Endothelial cell of umbilical vein (primary cell): ENCODE results near the gene RBP4. TPM values are rescaled to one million over a fixed set of nuclear protein-coding genes. Genes with fewer than 3 reads are reported as not detected.

Source experiments
- BruUV-seq: library from RNA; stranded (reverse); fragments of 400-500 nt; replicated peaks from 2 replicates; lab custom pipeline; 2021; lab: Mats Ljungman, UMichigan
- CTCF ChIA-PET: fragments of 300-600, 350-600 bp; sonication (Branson Sonifier 250); formaldehyde crosslinking; loops from one replicate; lab custom pipeline; 2021; ENCODE audit warnings: antibody characterized with exemption, inconsistent platforms; lab: Charles Lee
- POLR2A ChIA-PET: fragments of 300-600, 350-600 bp; sonication (Branson Sonifier 250); formaldehyde crosslinking; loops from one replicate; lab custom pipeline; 2021; ENCODE audit warnings: antibody characterized with exemption, inconsistent platforms; lab: Charles Lee
- DNase-seq: peaks from one replicate; pipeline ENCODE4 v3.0.0-alpha.2; 2011; ENCODE audit warnings: low read depth, low spot score
- FAIRE-seq: peaks from 2 replicates; lab custom pipeline; 2011; peaks lifted over from hg19 to GRCh38; lab: Jason Lieb, UNC
- H2AFZ ChIP-seq: 2 replicates; pipeline ENCODE4 v1.6.0; 2012; ENCODE audit warnings: low read depth, low read length, control low read depth, inconsistent platforms
- H3K27ac ChIP-seq: 2 replicates; pipeline ENCODE4 v1.5.1; 2011; ENCODE audit warnings: low read depth, mild to moderate bottlenecking, control low read depth, low read length, moderate library complexity; ENCODE audit not compliant: insufficient read depth
- H3K27me3 ChIP-seq, 2 experiments: 2 replicates each; pipeline versions ENCODE4 v1.6.0 to v1.6.1; 2011; ENCODE audit warnings: low read length in 2 of 2, mixed read lengths in 1 of 2; ENCODE audit not compliant: control insufficient read depth in 2 of 2, insufficient read depth in 2 of 2
- H3K36me3 ChIP-seq, 2 experiments: 2 replicates in 1 of 2; 3 replicates in 1 of 2; pipeline ENCODE4 v1.5.1; 2011; ENCODE audit warnings: low read length in 2 of 2, mild to moderate bottlenecking in 1 of 2, moderate library complexity in 1 of 2; ENCODE audit not compliant: control insufficient read depth in 2 of 2, insufficient read depth in 2 of 2; ENCODE audit errors: extremely low read depth in 1 of 2
- H3K4me1 ChIP-seq: 3 replicates; pipeline ENCODE4 v1.5.1; 2011; ENCODE audit warnings: mild to moderate bottlenecking, low read length; ENCODE audit not compliant: control insufficient read depth, insufficient read depth; ENCODE audit errors: extremely low read depth
- H3K4me2 ChIP-seq: 2 replicates; pipeline ENCODE4 v1.6.1; 2011; ENCODE audit warnings: low read length, control low read depth, mixed read lengths; ENCODE audit not compliant: insufficient read depth
- H3K4me3 ChIP-seq, 3 experiments: fragments of 200-600 bp in 1 of 3; sonication (generic), shearing (Covaris generic) in 1 of 3; replicated peaks in 1 of 3; 2 replicates each; pipeline ENCODE4 v1.5.1; 2011 to 2016; ENCODE audit warnings: control low read depth in 3 of 3, low read length in 3 of 3, mild to moderate bottlenecking in 2 of 3, inconsistent platforms in 1 of 3, low read depth in 1 of 3, moderate library complexity in 1 of 3; ENCODE audit not compliant: insufficient read depth in 1 of 3
- H3K79me2 ChIP-seq: 2 replicates; pipeline ENCODE4 v1.6.0; 2012; ENCODE audit warnings: low read length, inconsistent platforms; ENCODE audit not compliant: control insufficient read depth, insufficient read depth
- H3K9ac ChIP-seq: replicated peaks from 2 replicates; pipeline ENCODE3; 2011; ENCODE audit warnings: low read length, control low read depth; ENCODE audit not compliant: insufficient read depth; ENCODE audit errors: extremely low read depth
- H3K9me1 ChIP-seq: replicated peaks from 3 replicates; pipeline ENCODE4 v1.6.0; 2011; ENCODE audit warnings: mild to moderate bottlenecking, low read length; ENCODE audit not compliant: control insufficient read depth, insufficient read depth; ENCODE audit errors: extremely low read depth
- H3K9me3 ChIP-seq: replicated peaks from 2 replicates; pipeline ENCODE4 v1.5.1; 2012; ENCODE audit warnings: low read length, inconsistent platforms; ENCODE audit not compliant: control insufficient read depth, insufficient read depth
- H4K20me1 ChIP-seq: replicated peaks from 2 replicates; pipeline ENCODE3; 2011; ENCODE audit warnings: mild to moderate bottlenecking, low read length; ENCODE audit not compliant: control insufficient read depth, insufficient read depth; ENCODE audit errors: extremely low read depth
- EZH2 ChIP-seq: IDR thresholded peaks from 2 replicates; pipeline ENCODE4 v1.6.1; 2012; ENCODE audit warnings: borderline replicate concordance, low read depth, mild to moderate bottlenecking, moderate library complexity, low read length, inconsistent platforms; ENCODE audit not compliant: severe bottlenecking
- FOS ChIP-seq: IDR thresholded peaks from 2 replicates; pipeline ENCODE4 v1.6.1; 2011; ENCODE audit warnings: mild to moderate bottlenecking, low read length, moderate library complexity, borderline replicate concordance; ENCODE audit not compliant: insufficient read depth
- GATA2 ChIP-seq: IDR thresholded peaks from 2 replicates; pipeline ENCODE4 v1.7.0; 2011; ENCODE audit warnings: low read depth, mild to moderate bottlenecking, moderate library complexity, mixed read lengths, low read length; ENCODE audit not compliant: insufficient read length, insufficient read depth
- JUN ChIP-seq: IDR thresholded peaks from 2 replicates; pipeline ENCODE4 v1.6.1; 2011; ENCODE audit warnings: borderline replicate concordance, low read depth; ENCODE audit not compliant: insufficient read length, insufficient read depth
- MAX ChIP-seq: IDR thresholded peaks from 2 replicates; pipeline ENCODE4 v1.6.1; 2011; ENCODE audit not compliant: insufficient read depth, insufficient read length
- MYC ChIP-seq: IDR thresholded peaks from one replicate; pipeline ENCODE4 v1.6.1; 2011; ENCODE audit warnings: mild to moderate bottlenecking, low read depth, low read length
- POLR2A ChIP-seq: IDR thresholded peaks from 2 replicates; pipeline ENCODE4 v1.6.1; 2012; ENCODE audit warnings: low read depth, mild to moderate bottlenecking, control low read depth, low read length
- POLR2AphosphoS5 ChIP-seq: IDR thresholded peaks from 2 replicates; pipeline ENCODE4 v1.6.1; 2012; ENCODE audit warnings: low read depth, mild to moderate bottlenecking, control low read depth, low read length, moderate library complexity; ENCODE audit not compliant: insufficient read depth
- dilution Hi-C: fragments of 300-500 bp; cut with MboI; formaldehyde crosslinking; loops from one replicate; pipeline ENCODE4 v1.15.0; 2019; ENCODE audit warnings: low sequenced_read_pairs; ENCODE audit not compliant: extremely low pct_ligation_motif_present
- intact Hi-C: fragments of 100-400 bp; cut with micrococcal nuclease; formaldehyde crosslinking; loops from one replicate; pipeline ENCODE4 v1.10.0; 2022
- polyA plus RNA-seq, 4 experiments: library from polyadenylated mRNA; depleted of rRNA in 3 of 4; stranded (reverse) in 3 of 4; unstranded in 1 of 4; fragments of >200 nt; gene quantifications; 2 replicates each; pipeline versions ENCODE4 v1.2.1 to v1.2.3, GENCODE V29; 2011 to 2012; ENCODE audit warnings: missing spikeins in 1 of 4
- total RNA-seq: library from RNA; stranded (reverse); gene quantifications from 2 replicates; pipeline ENCODE4 v1.2.3, GENCODE V29; 2021
- TF ChIP-seq, protein P1 (sequence below), 2 donors: IDR thresholded peaks; 1 replicate in 1 of 2; 2 replicates in 1 of 2; pipeline ENCODE4 v1.5.1; 2011; ENCODE audit warnings: low read length in 2 of 2, mild to moderate bottlenecking in 2 of 2, moderate library complexity in 2 of 2, control low read depth in 1 of 2, inconsistent platforms in 1 of 2, low read depth in 1 of 2; ENCODE audit not compliant: insufficient read depth in 1 of 2; ENCODE audit errors: extremely low read depth in 1 of 2

RBP4 gene
- total and polyA plus RNA-seq, 2 donors (not counting 3 experiments of a cell fraction or from before 2014, with no cell fraction given), result not detected

DNA sequence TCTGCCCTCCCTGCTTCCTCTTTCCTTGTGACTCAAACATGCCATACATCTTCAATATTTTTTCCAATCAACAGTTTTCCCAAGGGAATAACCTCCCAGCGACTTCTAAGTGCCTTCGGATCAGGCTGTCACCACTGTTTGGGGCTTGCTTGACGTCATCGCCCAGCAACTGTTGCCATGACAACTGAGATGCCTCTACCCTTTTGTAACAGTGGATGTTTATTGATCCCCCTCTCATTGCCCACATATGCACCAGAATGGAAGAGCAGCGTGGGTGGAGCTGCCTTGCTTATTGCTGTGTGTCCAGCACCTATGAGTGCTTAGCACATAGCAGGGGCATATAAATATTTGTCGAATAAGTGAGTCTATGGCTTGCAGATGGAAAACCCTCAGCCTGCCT, 20.2 kb downstream of the RBP4 start:
- TF ChIP-seq MYC (no peak), EZH2 (no peak), FOS (no peak), POLR2A (no peak), JUN (no peak), POLR2AphosphoS5 (no peak), GATA2 (no peak), MAX (no peak)
- TF ChIP-seq, protein P1, sequence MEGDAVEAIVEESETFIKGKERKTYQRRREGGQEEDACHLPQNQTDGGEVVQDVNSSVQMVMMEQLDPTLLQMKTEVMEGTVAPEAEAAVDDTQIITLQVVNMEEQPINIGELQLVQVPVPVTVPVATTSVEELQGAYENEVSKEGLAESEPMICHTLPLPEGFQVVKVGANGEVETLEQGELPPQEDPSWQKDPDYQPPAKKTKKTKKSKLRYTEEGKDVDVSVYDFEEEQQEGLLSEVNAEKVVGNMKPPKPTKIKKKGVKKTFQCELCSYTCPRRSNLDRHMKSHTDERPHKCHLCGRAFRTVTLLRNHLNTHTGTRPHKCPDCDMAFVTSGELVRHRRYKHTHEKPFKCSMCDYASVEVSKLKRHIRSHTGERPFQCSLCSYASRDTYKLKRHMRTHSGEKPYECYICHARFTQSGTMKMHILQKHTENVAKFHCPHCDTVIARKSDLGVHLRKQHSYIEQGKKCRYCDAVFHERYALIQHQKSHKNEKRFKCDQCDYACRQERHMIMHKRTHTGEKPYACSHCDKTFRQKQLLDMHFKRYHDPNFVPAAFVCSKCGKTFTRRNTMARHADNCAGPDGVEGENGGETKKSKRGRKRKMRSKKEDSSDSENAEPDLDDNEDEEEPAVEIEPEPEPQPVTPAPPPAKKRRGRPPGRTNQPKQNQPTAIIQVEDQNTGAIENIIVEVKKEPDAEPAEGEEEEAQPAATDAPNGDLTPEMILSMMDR (IDR thresholded peaks at IDR 0.05; ENCODE audit: extremely low read depth in 1 of 2, insufficient read depth in 1 of 2, low read depth in 1 of 2, low read length in 2 of 2), result no peak
- POLR2A ChIA-PET, result no interaction called here
- no peak overlapping the region for H3K9ac ChIP-seq
- no TSS peak for BruUV-seq
- no peaks in the 10 kb centered on the region for H3K9me3 ChIP-seq
- H2AFZ ChIP-seq, result no peak overlapping the region
- H3K36me3 ChIP-seq, result no peaks in the 10 kb centered on the region
- no peak for DNase-seq
- CTCF ChIA-PET, result no interaction called here
- peaks cover 0 to under 1% of the 10 kb centered on the region in 2 experiments for H3K27me3 ChIP-seq
- H3K4me3 ChIP-seq, result no peak overlapping the region
- dilution Hi-C loops, result no loop called here
- FAIRE-seq, result no peak
- H3K4me2 ChIP-seq, result no peak overlapping the region
- H4K20me1 ChIP-seq, result no peaks in the 10 kb centered on the region
- no peaks in the 10 kb centered on the region for H3K4me1 ChIP-seq
- no peaks in the 10 kb centered on the region for H3K79me2 ChIP-seq
- H3K9me1 ChIP-seq, result no peaks in the 10 kb centered on the region
- intact Hi-C loops, result no loop called here
- no peak overlapping the region for H3K27ac ChIP-seq
